H1 (cell line): ENCODE results near the gene CELF2. TPM values are rescaled to one million over a fixed set of nuclear protein-coding genes. Genes with fewer than 3 reads are reported as not detected.

Experiments
- CTCF ChIA-PET: fragments of 300-600 bp; sonication (Branson Sonifier 250); formaldehyde crosslinking; loops from one replicate; lab custom pipeline; 2021; ENCODE audit not compliant: partially characterized antibody; lab: Charles Lee
- POLR2A ChIA-PET: fragments of 300-600 bp; sonication (Branson Sonifier 250); formaldehyde crosslinking; loops from one replicate; lab custom pipeline; 2021; ENCODE audit warnings: inconsistent platforms; ENCODE audit not compliant: partially characterized antibody; lab: Charles Lee
- DNase-seq, 2 experiments: peaks; one replicate each; pipeline versions ENCODE4 v3.0.0 to v3.0.0-alpha.2; 2010 to 2022; ENCODE audit warnings: low spot score in 2 of 2, low read depth in 1 of 2, mixed read lengths in 1 of 2
- FAIRE-seq: peaks from 2 replicates; lab custom pipeline; 2011; peaks lifted over from hg19 to GRCh38; lab: Jason Lieb, UNC
- H2AFZ ChIP-seq: 2 replicates; pipeline ENCODE4 v1.8.1; 2012; ENCODE audit warnings: low read length, inconsistent platforms
- H2AK5ac ChIP-seq: 2 replicates; pipeline ENCODE4 v1.6.1; 2013; ENCODE audit warnings: low read depth, low read length
- H2BK120ac ChIP-seq: replicated peaks from 2 replicates; pipeline ENCODE3; 2013; ENCODE audit warnings: low read depth, low read length, inconsistent platforms
- H2BK12ac ChIP-seq: 2 replicates; pipeline ENCODE4 v1.6.1; 2013; ENCODE audit warnings: low read depth, low read length
- H2BK15ac ChIP-seq: 2 replicates; pipeline ENCODE4 v1.6.1; 2013; ENCODE audit warnings: low read length
- H2BK20ac ChIP-seq: 2 replicates; pipeline ENCODE4 v1.6.1; 2013; ENCODE audit warnings: low read length
- H2BK5ac ChIP-seq: 2 replicates; pipeline ENCODE4 v1.6.1; 2013; ENCODE audit warnings: low read depth, low read length
- H3K14ac ChIP-seq: 2 replicates; pipeline ENCODE4 v1.6.1; 2013; ENCODE audit warnings: inconsistent platforms; ENCODE audit not compliant: insufficient read length
- H3K18ac ChIP-seq: 2 replicates; pipeline ENCODE4 v1.6.1; 2013; ENCODE audit warnings: low read length; ENCODE audit errors: extremely low read depth
- H3K23ac ChIP-seq: 2 replicates; pipeline ENCODE4 v1.6.1; 2013; ENCODE audit warnings: inconsistent platforms; ENCODE audit not compliant: insufficient read length
- H3K23me2 ChIP-seq: 2 replicates; pipeline ENCODE4 v1.6.1; 2013; ENCODE audit warnings: low read depth, low read length
- H3K27ac ChIP-seq: 2 replicates; pipeline ENCODE4 v1.6.1; 2011; ENCODE audit warnings: low read depth, low read length, inconsistent platforms
- H3K27me3 ChIP-seq, 4 experiments: replicated peaks in 1 of 4; 1 replicate in 1 of 4; 2 replicates in 3 of 4; pipeline versions ENCODE4 v1.6.1 to v1.8.1; 2011 to 2013; ENCODE audit warnings: low read length in 3 of 4, mild to moderate bottlenecking in 3 of 4, inconsistent platforms in 2 of 4, mixed read lengths in 2 of 4, moderate library complexity in 1 of 4; ENCODE audit not compliant: control insufficient read depth in 3 of 4, insufficient read depth in 3 of 4; ENCODE audit errors: extremely low read depth in 1 of 4
- H3K36me3 ChIP-seq, 4 experiments: 2 replicates each; pipeline versions ENCODE4 v1.6.1 to v1.8.1; 2011 to 2013; ENCODE audit warnings: mild to moderate bottlenecking in 4 of 4, low read length in 3 of 4, moderate library complexity in 2 of 4, control low read depth in 1 of 4, inconsistent platforms in 1 of 4; ENCODE audit not compliant: insufficient read depth in 4 of 4, control insufficient read depth in 2 of 4
- H3K4ac ChIP-seq: replicated peaks from 2 replicates; pipeline ENCODE3; 2013; ENCODE audit warnings: low read length, low read depth, mixed read lengths, inconsistent platforms; ENCODE audit not compliant: insufficient read length
- H3K4me1 ChIP-seq, 4 experiments: replicated peaks in 1 of 4; 1 replicate in 1 of 4; 2 replicates in 3 of 4; pipeline versions ENCODE4 v1.6.1 to v1.8.1; 2011 to 2013; ENCODE audit warnings: low read length in 3 of 4, inconsistent platforms in 2 of 4, mixed read lengths in 1 of 4; ENCODE audit not compliant: insufficient read depth in 4 of 4, control insufficient read depth in 3 of 4
- H3K4me2 ChIP-seq, 2 experiments: 2 replicates each; pipeline versions ENCODE4 v1.6.1 to v1.8.1; 2011 to 2013; ENCODE audit warnings: low read depth in 2 of 2, low read length in 2 of 2, control low read depth in 1 of 2, inconsistent platforms in 1 of 2, mild to moderate bottlenecking in 1 of 2; ENCODE audit not compliant: insufficient read depth in 1 of 2
- H3K4me3 ChIP-seq, 4 experiments: fragments of 200-600, 300-600 bp in 1 of 4; sonication (generic), shearing (Covaris generic), sonication (Bioruptor Twin) in 1 of 4; 2 replicates each; pipeline versions ENCODE4 v1.5.1 to v1.8.1; 2011 to 2016; ENCODE audit warnings: low read length in 4 of 4, low read depth in 3 of 4, control low read depth in 2 of 4, inconsistent platforms in 2 of 4, mild to moderate bottlenecking in 2 of 4, mixed read lengths in 1 of 4, moderate library complexity in 1 of 4; ENCODE audit not compliant: insufficient read depth in 2 of 4; ENCODE audit errors: extremely low read depth in 1 of 4
- H3K56ac ChIP-seq: replicated peaks from 2 replicates; pipeline ENCODE3; 2013; ENCODE audit warnings: low read depth, mild to moderate bottlenecking, mixed read lengths, low read length, inconsistent platforms; ENCODE audit not compliant: insufficient read length
- H3K79me1 ChIP-seq: 2 replicates; pipeline ENCODE4 v1.6.1; 2013; ENCODE audit warnings: low read depth, low read length, control low read depth
- H3K79me2 ChIP-seq, 2 experiments: 2 replicates each; pipeline versions ENCODE4 v1.6.1 to v1.8.1; 2012 to 2013; ENCODE audit warnings: low read length in 2 of 2, mild to moderate bottlenecking in 2 of 2, inconsistent platforms in 1 of 2; ENCODE audit not compliant: insufficient read depth in 2 of 2, control insufficient read depth in 1 of 2
- H3K9ac ChIP-seq, 4 experiments: replicated peaks in 1 of 4; 1 replicate in 1 of 4; 2 replicates in 3 of 4; pipeline versions ENCODE4 v1.6.1 to v1.8.1; 2011 to 2013; ENCODE audit warnings: low read depth in 3 of 4, low read length in 3 of 4, control low read depth in 2 of 4, mild to moderate bottlenecking in 2 of 4, moderate library complexity in 2 of 4, inconsistent platforms in 1 of 4; ENCODE audit errors: extremely low read depth in 1 of 4
- H3K9me3 ChIP-seq, 2 experiments: 2 replicates each; pipeline versions ENCODE4 v1.6.1 to v1.8.1; 2012 to 2013; ENCODE audit warnings: mild to moderate bottlenecking in 2 of 2, moderate library complexity in 2 of 2, control low read depth in 1 of 2, inconsistent platforms in 1 of 2, low read depth in 1 of 2, low read length in 1 of 2, mixed read lengths in 1 of 2; ENCODE audit not compliant: insufficient read depth in 2 of 2
- H4K20me1 ChIP-seq, 2 experiments: replicated peaks in 1 of 2; 2 replicates each; pipeline versions ENCODE3 to v1.8.1; 2011 to 2013; ENCODE audit warnings: inconsistent platforms in 2 of 2, low read length in 2 of 2, mild to moderate bottlenecking in 1 of 2; ENCODE audit not compliant: insufficient read depth in 2 of 2, control insufficient read depth in 1 of 2
- H4K5ac ChIP-seq: 2 replicates; pipeline ENCODE4 v1.6.1; 2013; ENCODE audit warnings: low read length, low read depth, mixed read lengths, inconsistent platforms; ENCODE audit not compliant: insufficient read length
- H4K8ac ChIP-seq: 2 replicates; pipeline ENCODE4 v1.8.0; 2013; ENCODE audit warnings: mild to moderate bottlenecking, moderate library complexity, low read length, inconsistent platforms; ENCODE audit not compliant: insufficient read depth; ENCODE audit errors: extremely low read depth
- H4K91ac ChIP-seq: replicated peaks from 2 replicates; pipeline ENCODE3; 2013; ENCODE audit warnings: low read length, mixed read lengths, inconsistent platforms; ENCODE audit not compliant: insufficient read length
- RFX5 ChIP-seq: IDR thresholded peaks from 2 replicates; pipeline ENCODE4 v1.6.1; 2011; ENCODE audit warnings: low read depth, low read length, improper control_type of control experiment, borderline replicate concordance
- WGBS, 2 experiments: shearing (Covaris generic) in 1 of 2; methylation state at CpG; one replicate each; pipeline versions ENCODE4 v1.1.6 to v1.1.7; 2013 to 2015; ENCODE audit warnings: low lambda C conversion rate in 2 of 2, mixed read lengths in 2 of 2, inconsistent platforms in 1 of 2, low coverage in 1 of 2, missing lambda C conversion rate in 1 of 2; ENCODE audit not compliant: insufficient replicate concordance in 2 of 2, insufficient coverage in 1 of 2, insufficient read length in 1 of 2; ENCODE audit errors: extremely low coverage in 1 of 2, missing lambda C conversion rate in 1 of 2; 5-methylcytosine and 5-hydroxymethylcytosine counted together
- polyA plus RNA-seq, 7 experiments: library from polyadenylated mRNA; depleted of rRNA in 3 of 7; stranded (reverse) in 5 of 7; unstranded in 2 of 7; fragments of >200 nt in 5 of 7; fragments of 200-250 nt in 2 of 7; gene quantifications; 1 replicate in 5 of 7; 2 replicates in 1 of 7; 4 replicates in 1 of 7; pipeline versions ENCODE4 v1.2.1 to v1.2.3, GENCODE V29; 2011 to 2013; ENCODE audit warnings: missing spikeins in 2 of 7, mixed read lengths in 2 of 7
- total RNA-seq: library from RNA; stranded (reverse); fragmentation: NEBNext Ultra II Directional; extraction: Animal tissue kit (Norgen Biotek cat#: 25700); gene quantifications from 2 replicates; pipeline ENCODE4 v1.2.1, GENCODE V29; 2021
- TF ChIP-seq, protein P1 (sequence below): IDR thresholded peaks from 2 replicates; pipeline ENCODE4 v1.6.1; 2012; ENCODE audit warnings: inconsistent platforms

CELF2 gene
- total and polyA plus RNA-seq, 2 of the 8 experiments (the other 6 are each of a cell fraction or from before 2014, with no cell fraction given): 18.3 to 22.7 TPM

DNA sequence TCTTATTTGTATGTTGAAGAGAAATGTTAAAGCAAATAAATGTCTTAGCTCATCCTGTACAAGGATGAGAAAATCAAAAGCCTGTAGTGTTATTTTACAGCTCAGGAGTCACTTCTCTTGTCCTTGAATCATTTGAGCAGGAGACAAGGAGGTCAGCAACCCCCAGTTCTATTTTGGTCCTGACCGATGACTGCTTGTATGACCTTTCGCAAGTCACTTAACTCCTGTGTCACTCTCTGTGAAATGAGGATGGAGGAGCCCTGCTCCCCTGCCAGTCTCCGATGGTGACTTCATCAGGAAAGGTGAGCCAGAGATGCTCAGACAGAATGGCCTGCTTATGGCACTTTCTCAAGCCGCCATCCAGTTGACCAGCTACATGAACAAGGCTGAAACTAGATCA lies 101.0 kb downstream of the CELF2 start:
- TF ChIP-seq, protein P1, sequence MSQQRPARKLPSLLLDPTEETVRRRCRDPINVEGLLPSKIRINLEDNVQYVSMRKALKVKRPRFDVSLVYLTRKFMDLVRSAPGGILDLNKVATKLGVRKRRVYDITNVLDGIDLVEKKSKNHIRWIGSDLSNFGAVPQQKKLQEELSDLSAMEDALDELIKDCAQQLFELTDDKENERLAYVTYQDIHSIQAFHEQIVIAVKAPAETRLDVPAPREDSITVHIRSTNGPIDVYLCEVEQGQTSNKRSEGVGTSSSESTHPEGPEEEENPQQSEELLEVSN: no peak
- TF ChIP-seq RFX5: no peak
- Histone ChIP-seq H3K4me3 (no peak overlapping the region), H3K9ac (no peak overlapping the region), H3K23me2 (no peaks in the 10 kb centered on the region), H2AFZ (no peak overlapping the region), H3K14ac (no peak overlapping the region), H2BK15ac (no peak overlapping the region), H2BK120ac (no peak overlapping the region), H3K36me3 (no peaks in the 10 kb centered on the region), H4K5ac (no peak overlapping the region), H3K18ac (no peak overlapping the region), H3K27me3 (no peaks in the 10 kb centered on the region), H3K56ac (no peak overlapping the region), H3K4me2 (no peak overlapping the region), H3K79me2 (no peaks in the 10 kb centered on the region), H2BK12ac (no peak overlapping the region), H3K4me1 (no peaks in the 10 kb centered on the region), H2BK20ac (no peak overlapping the region), H3K79me1 (no peaks in the 10 kb centered on the region), H4K20me1 (no peaks in the 10 kb centered on the region), H3K27ac (no peak overlapping the region), H3K9me3 (no peaks in the 10 kb centered on the region), H3K23ac (no peak overlapping the region), H4K8ac (no peak overlapping the region), H2AK5ac (no peak overlapping the region), H3K4ac (no peak overlapping the region), H4K91ac (no peak overlapping the region), H2BK5ac (no peak overlapping the region)
- ChIA-PET POLR2A (no interaction called here), CTCF (interaction anchor here (1.1 to 1.3 kb wide), 2 partner anchors 8 to 23 kb away, joined by 4 to 5 read pairs; no protein-coding TSS in a partner anchor)
- no peak for DNase-seq
- no peak for FAIRE-seq
- 87% methylated on average over 4 of the region's 4 CpGs; no CpG with 5 or more reads in 1 of the 2 experiments for WGBS, 2 experiments
